ENCODE measurements around the gene UGGT1.

The UGGT1 gene, protein sequence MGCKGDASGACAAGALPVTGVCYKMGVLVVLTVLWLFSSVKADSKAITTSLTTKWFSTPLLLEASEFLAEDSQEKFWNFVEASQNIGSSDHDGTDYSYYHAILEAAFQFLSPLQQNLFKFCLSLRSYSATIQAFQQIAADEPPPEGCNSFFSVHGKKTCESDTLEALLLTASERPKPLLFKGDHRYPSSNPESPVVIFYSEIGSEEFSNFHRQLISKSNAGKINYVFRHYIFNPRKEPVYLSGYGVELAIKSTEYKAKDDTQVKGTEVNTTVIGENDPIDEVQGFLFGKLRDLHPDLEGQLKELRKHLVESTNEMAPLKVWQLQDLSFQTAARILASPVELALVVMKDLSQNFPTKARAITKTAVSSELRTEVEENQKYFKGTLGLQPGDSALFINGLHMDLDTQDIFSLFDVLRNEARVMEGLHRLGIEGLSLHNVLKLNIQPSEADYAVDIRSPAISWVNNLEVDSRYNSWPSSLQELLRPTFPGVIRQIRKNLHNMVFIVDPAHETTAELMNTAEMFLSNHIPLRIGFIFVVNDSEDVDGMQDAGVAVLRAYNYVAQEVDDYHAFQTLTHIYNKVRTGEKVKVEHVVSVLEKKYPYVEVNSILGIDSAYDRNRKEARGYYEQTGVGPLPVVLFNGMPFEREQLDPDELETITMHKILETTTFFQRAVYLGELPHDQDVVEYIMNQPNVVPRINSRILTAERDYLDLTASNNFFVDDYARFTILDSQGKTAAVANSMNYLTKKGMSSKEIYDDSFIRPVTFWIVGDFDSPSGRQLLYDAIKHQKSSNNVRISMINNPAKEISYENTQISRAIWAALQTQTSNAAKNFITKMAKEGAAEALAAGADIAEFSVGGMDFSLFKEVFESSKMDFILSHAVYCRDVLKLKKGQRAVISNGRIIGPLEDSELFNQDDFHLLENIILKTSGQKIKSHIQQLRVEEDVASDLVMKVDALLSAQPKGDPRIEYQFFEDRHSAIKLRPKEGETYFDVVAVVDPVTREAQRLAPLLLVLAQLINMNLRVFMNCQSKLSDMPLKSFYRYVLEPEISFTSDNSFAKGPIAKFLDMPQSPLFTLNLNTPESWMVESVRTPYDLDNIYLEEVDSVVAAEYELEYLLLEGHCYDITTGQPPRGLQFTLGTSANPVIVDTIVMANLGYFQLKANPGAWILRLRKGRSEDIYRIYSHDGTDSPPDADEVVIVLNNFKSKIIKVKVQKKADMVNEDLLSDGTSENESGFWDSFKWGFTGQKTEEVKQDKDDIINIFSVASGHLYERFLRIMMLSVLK (N-terminal part only)

GRCh38 chr2:128090945-128091725 is at the start of gene UGGT1:
Gene UGGT1, plus strand, starts transcription at chr2:128091200. Its CDS starts 158 bp downstream, at chr2:128091358.
- DNase-seq = peak; percentile 84

GRCh38 chr2:128041561-128041960 is 49.4 kb upstream of the UGGT1 start:
- DNase-seq = no peak

DNA sequence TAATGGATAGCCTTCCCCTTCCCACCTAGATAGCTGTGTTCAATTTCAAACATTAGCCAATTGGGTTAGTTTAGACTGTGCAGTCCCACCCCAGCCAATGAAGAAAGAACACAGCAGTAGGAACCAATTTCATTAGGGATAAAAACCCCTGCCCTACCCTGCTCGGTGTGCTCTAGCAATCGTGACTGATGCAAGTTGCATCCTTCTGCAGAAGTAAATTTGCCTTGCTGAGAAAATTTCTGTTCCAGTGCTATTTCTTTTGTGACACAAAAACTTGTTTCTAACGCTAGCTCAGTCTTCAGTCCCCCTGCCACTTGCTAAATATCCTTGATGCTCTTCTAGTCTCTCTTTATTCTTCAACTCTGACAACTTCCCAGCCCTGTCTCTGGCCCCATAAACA is 48.0 kb upstream of the UGGT1 start:
- DNase-seq = no peak

GRCh38 chr2:128053331-128053730 is 37.7 kb upstream of the UGGT1 start:
- DNase-seq = no peak

DNA sequence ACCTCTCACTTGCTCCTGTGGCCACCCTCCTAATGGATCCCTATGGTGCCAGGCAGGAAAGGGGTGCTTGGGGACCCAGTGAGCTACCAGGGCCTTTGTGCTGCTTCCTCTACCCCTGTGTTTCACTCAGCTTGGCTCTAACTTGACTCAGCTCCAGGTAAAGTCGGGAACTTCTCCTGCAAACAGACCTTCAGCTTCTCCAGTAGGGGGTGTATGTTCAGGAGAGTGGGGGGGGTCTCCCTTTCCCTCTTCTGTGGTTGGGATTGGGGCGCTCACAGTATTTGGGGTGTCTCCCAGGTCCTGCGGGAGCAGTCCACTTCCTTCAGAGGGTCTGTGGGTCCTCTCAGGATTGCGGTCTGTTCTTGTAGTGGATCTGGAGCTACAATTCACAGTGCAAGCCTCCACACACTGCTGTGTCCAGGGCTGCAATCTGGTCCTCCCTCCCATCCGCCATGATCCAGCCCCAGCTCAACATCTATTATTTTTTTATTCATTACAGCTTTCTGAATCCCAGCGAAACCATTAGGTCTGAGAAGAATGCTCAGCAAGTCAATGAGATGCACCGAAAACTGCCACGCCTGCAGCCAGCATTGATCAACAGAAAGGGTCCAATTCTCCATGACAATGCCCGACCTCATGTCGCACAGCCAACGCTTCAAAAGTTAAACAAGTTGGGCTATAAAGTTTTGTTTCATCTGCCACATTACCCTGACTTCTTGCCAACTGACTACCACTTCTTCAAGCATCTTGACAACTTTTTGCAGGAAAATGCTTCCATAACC is 36.7 kb upstream of the UGGT1 start:
- DNase-seq = no peak

GRCh38 chr2:128057334-128057733 is 33.7 kb upstream of the UGGT1 start:
- no peak for DNase-seq

GRCh38 chr2:128058114-128058513 is 32.9 kb upstream of the UGGT1 start:
- DNase-seq = no peak

- DNase-seq = no peak
Observed at GRCh38 chr2:128062571-128062970, 28.4 kb upstream of the UGGT1 start.

GRCh38 chr2:128064353-128064752 is 26.6 kb upstream of the UGGT1 start:
- no peak for DNase-seq

DNA sequence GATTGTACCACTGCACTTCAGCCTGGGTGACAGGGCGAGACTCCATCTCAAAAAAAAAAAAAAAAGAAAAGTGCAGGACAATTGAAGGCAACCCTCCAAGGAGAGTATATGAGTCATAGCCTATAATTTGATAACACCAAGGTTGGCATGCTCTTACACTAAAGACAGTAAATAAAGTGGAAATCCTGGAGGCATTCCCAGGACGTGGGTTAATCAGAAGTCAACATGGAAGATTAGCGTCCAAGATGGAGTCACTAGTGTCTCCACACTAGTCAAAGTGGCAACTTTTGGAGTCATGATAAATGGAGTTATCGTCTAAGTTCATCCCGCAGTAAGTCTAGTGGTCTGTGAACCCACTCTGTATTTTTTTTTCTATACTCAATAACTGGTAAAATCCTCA is 21.2 kb upstream of the UGGT1 start:
- no peak for DNase-seq

DNA sequence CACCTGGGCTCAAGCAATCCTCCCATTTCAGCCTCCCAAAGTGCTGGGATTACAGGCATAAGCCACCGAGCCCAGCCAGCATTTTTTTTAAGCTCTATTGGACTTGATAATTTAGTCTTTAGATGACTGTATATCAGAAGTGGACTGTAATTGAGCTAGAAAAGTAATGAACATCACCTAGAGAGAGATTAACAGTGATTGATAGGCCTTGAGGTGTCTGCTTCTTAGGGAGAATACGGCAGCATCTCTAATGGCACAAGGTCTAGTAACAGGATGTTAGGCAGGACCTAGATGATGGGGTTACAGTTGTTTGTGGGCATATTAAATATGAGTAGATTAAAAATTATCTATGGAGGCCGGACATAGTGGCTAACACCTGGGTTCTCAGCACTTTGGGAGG is 17.7 kb upstream of the UGGT1 start:
- no peak for DNase-seq

DNA sequence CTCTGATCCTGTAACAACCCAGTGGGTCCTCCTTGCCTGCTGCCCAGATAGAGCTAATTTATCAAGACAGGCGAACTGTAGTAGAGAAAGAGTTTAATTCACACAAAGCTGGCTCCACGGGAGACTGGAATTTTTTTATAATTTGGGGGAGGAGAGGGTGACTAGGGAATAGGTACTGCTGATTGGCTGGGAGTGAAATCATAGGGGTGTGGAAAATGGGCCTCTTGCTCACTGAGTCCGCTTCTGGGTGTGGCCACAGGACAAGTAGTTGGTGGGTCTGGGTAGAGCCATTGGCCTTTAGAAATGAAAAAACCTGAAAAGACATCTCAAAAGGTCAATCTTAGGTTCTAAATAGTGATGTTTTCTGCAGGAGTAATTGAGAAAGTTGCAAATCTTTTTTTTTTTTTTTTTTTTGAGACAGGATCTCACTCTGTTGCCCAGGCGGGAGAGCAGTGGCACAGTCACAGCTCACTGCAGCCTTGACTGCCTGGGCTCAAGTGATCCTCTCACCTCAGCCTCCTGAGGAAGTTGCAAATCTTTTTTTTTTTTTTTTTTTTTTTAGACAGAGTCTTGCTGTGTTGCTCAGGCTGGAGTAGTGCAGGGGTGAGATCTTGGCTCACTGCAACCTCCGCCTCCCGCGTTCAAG is 14.4 kb upstream of the UGGT1 start:
- DNase-seq = no peak

DNA sequence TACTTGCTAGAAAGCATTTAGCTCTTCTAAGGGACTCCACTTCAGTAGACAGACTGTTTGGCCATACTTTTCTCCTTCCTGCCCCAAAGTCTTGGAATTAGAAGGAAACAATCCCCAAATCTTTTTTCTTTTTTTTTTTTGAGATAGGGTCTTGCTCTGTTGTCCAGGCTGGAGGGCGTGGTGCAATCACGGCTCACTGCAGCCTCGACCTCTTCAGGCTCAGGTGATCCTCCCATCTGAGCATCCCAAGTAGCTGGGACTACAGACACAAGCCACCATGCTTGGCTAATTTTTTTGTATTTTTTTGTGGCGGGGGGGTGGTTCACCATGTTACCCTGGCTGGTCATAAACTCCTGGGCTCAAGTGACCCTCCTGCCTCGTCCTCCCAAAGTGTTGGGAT is 6.2 kb upstream of the UGGT1 start:
- no peak for DNase-seq

DNA sequence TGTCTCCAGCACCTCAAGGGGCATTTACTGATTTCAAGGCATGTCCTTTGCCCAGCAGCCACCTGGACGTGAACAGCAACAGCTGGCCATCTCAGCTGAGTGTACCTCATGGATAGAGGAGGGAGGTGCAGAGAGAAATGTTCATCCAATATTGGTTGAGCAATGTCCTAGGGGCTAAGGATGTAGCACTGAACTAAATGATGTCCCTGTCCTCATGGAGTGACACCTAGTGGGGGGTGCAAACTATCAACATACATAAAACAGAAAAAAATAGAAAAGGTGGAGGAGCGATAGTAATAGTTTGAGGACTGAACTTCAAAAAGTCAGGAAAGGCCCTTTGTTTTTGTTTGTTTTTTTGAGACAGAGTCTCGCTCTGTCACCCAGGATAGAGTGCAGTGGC is 4.8 kb upstream of the UGGT1 start:
- DNase-seq = no peak

GRCh38 chr2:128090575-128090944 is 440 bp upstream of the UGGT1 start:
- DNase-seq = no peak

- DNase-seq = no peak
Observed at GRCh38 chr2:128091726-128092080, 703 bp downstream of the UGGT1 start.

DNA sequence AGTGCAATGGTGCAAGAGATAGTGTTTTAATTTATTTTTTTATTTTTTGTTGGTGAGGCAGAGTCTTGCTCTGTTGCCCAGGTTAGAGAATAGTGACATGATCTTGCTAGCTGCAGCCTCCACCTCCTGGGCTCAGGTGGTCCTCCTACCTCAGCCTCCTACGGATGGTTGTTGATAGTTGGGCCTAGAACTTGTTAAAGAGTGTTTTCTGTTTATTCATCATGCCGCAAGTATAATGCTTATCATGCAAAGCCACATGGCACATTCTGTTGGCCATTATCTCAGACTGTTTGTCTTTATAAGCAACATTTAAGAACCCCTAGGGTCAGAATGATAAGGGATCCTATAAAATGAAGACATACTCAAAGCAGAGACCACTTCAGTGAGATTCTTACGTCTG is 1.7 kb downstream of the UGGT1 start:
- DNase-seq = no peak

DNA sequence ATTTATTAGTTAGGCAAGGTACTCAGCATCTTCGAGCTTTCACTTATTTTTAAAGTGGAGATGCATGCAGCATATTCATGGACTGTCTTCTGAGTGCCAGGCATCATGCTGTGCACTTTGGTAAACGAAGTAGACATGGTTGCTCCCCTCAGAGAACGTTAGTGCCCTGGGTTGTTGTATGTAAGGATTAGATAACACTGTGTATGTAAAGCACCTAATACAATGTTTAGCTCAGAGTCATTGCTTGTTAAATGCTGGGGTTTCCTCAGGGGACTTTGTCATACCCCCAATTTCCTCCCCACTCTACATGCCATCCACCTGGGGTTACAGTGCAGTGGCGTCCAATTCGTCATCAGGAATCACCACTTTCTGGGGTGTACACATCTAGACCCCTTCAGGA is 2.8 kb downstream of the UGGT1 start:
- DNase-seq = no peak

GRCh38 chr2:128095201-128095600 is 4.2 kb downstream of the UGGT1 start:
- no peak for DNase-seq

- no peak for DNase-seq
Observed at GRCh38 chr2:128103407-128103806, 12.4 kb downstream of the UGGT1 start.

- no peak for DNase-seq
Observed at GRCh38 chr2:128105072-128105471, 14.1 kb downstream of the UGGT1 start.
